ENCODE data around the gene DCP2. TPM values are rescaled to one million over a fixed set of nuclear protein-coding genes. Genes with fewer than 3 reads are reported as not detected.

The DCP2 gene
- total RNA-seq, 2 donors from 2014 or later = 12.9 to 38.4 TPM

DNA sequence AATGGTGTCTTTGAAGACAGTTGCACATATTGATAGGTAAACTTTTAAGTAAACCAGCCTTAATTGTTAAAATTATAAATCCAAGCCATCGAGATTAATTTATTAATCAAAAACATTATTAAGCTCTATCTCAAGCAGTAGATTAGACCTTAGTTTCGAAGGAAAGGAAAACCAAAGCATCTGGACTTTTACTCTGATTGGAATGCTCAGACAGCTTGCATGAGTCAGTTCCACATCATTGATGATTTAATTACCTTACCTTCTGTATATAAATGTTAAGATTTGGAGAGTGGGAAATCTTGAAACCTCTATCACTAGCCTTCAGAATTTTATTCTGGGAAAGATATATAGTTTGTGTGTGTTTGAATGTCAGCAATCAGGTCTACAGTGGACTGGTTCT lies 23.9 kb downstream of the DCP2 start:
- Histone ChIP-seq H3K36me3 (peaks cover 10% of the 10 kb centered on the region), H3K27ac (no peak overlapping the region), H3K27me3 (replicated peaks; ENCODE audit: insufficient read depth) (no peaks in the 10 kb centered on the region), H3K9me3 (no peaks in the 10 kb centered on the region), H3K4me1 (ENCODE audit: control insufficient read depth in 1 of 2, low read depth in 2 of 2) (no peaks in the 10 kb centered on the region), H3K4me3 (no peak overlapping the region)
- no peak for ATAC-seq (ENCODE audit: insufficient number of reproducible peaks, low FRiP score, low read depth)
- DNase-seq (ENCODE audit: low spot score) = no peak
- TF ChIP-seq, protein P1, sequence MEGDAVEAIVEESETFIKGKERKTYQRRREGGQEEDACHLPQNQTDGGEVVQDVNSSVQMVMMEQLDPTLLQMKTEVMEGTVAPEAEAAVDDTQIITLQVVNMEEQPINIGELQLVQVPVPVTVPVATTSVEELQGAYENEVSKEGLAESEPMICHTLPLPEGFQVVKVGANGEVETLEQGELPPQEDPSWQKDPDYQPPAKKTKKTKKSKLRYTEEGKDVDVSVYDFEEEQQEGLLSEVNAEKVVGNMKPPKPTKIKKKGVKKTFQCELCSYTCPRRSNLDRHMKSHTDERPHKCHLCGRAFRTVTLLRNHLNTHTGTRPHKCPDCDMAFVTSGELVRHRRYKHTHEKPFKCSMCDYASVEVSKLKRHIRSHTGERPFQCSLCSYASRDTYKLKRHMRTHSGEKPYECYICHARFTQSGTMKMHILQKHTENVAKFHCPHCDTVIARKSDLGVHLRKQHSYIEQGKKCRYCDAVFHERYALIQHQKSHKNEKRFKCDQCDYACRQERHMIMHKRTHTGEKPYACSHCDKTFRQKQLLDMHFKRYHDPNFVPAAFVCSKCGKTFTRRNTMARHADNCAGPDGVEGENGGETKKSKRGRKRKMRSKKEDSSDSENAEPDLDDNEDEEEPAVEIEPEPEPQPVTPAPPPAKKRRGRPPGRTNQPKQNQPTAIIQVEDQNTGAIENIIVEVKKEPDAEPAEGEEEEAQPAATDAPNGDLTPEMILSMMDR (IDR thresholded peaks at IDR 0.05) = no peak

DNA sequence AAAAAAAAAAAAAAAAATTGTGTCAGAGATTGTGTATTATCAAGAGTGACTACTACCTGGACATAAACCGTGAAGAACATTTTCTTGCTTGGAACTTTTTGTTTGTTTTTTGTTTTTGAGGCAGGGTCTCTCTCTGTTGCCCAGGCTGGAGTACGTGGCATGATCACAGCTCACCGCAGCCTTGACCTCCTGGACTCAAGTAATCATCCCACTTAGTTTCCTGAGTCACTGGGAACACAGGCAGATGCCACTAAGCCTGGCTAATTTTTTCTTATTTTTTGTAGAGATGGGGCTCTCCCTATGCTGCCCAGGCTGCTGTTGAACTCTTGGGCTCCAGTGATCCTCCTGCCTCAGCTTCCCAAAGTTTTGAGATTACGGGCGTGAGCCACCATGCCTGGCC lies 25.8 kb downstream of the DCP2 start:
- ATAC-seq (ENCODE audit: insufficient number of reproducible peaks, low FRiP score, low read depth) (no peak), DNase-seq (ENCODE audit: low spot score) (no peak)
- no peak overlapping the region for H3K4me3 ChIP-seq
- H3K27me3 ChIP-seq (replicated peaks; ENCODE audit: insufficient read depth) = no peaks in the 10 kb centered on the region
- TF ChIP-seq, protein P1 (IDR thresholded peaks at IDR 0.05) = no peak
- no peaks in the 10 kb centered on the region for H3K9me3 ChIP-seq
- H3K36me3 ChIP-seq = peaks cover 10% of the 10 kb centered on the region
- H3K4me1 ChIP-seq (ENCODE audit: control insufficient read depth in 1 of 2, low read depth in 2 of 2) = no peaks in the 10 kb centered on the region
- H3K27ac ChIP-seq = no peak overlapping the region

DNA sequence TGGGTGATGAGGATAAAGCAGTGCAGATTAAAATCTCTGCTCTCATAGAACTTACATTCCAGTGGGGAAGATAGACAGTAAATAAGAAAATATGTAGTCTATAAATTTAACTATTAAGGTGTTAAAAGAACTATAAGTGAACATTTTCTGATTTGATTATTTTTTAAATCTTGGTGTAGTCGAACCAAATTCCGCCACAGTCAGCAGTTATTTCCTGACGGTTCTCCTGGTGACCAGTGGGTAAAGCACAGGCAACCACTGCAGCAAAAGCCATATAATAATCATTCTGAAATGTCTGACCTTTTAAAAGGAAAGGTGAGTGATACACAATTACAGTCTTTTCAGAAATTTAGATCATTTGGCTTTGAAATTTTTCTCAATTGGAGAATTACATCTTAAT lies 27.2 kb downstream of the DCP2 start:
- Histone ChIP-seq H3K27me3 (replicated peaks; ENCODE audit: insufficient read depth) (no peaks in the 10 kb centered on the region), H3K9me3 (no peaks in the 10 kb centered on the region), H3K4me1 (ENCODE audit: control insufficient read depth in 1 of 2, low read depth in 2 of 2) (no peaks in the 10 kb centered on the region), H3K36me3 (peaks cover 10% of the 10 kb centered on the region), H3K27ac (no peak overlapping the region), H3K4me3 (no peak overlapping the region)
- ATAC-seq (ENCODE audit: insufficient number of reproducible peaks, low FRiP score, low read depth) (no peak), DNase-seq (ENCODE audit: low spot score) (no peak)
- TF ChIP-seq, protein P1 (IDR thresholded peaks at IDR 0.05) = no peak

DNA sequence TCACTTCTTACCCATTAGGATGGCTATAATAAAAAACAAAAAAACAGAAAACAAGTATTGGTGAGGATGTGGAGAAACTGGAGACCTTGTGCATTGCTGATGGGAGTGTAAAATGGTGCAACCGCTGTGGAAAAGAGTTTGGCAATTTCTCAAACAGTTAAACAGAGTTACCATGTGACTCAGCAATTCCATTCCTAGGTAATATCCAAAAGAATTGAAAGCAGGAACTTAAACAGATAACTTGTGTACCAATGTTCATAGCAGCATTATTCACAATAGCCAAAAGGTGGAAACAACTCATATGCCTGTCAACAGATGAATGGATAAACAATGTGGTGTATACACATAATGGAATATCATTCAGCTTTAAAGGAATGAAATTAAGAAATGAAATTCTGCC lies 28.9 kb downstream of the DCP2 start:
- no peaks in the 10 kb centered on the region for H3K4me1 ChIP-seq (ENCODE audit: control insufficient read depth in 1 of 2, low read depth in 2 of 2)
- peaks cover 10% of the 10 kb centered on the region for H3K36me3 ChIP-seq
- H3K27ac ChIP-seq = no peak overlapping the region
- H3K27me3 ChIP-seq (replicated peaks; ENCODE audit: insufficient read depth) = no peaks in the 10 kb centered on the region
- no peak for DNase-seq (ENCODE audit: low spot score)
- ATAC-seq (ENCODE audit: insufficient number of reproducible peaks, low FRiP score, low read depth) = no peak
- TF ChIP-seq, protein P1 (IDR thresholded peaks at IDR 0.05) = no peak
- no peak overlapping the region for H3K4me3 ChIP-seq
- H3K9me3 ChIP-seq = no peaks in the 10 kb centered on the region

DNA sequence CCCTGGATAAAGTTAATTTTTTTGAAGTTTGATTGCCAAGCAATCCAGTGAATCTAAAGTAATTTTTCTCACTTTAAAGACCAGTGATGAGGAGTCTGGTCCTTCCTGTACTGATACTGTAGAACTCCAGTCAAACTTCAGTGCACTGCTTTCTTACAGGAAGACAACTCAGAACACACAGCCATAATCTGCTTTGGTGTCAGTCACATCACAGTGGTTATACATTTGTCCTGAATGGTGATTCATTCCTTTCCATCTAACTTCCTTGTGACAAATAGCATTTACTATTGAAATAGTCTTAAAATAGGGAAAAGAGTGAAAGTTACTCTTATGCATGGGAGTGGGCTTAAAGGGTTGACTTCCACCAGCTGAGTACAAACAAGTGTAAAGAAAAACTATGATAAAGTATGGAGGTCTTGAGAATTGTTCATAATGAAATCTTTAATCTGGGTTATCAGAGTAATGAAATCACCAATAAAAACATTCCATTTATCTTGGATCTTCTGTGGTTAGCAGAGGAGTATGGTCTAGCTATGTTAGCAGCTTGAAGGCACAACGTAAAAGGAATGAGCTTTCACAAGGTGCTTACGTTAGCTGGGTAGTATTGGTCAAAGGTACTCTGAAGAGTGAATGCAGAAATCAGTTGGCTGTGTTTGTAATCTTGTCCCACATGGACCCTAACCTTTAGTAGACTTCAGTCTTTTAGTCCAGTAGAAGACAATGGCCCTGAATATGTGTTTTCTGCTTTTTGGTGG lies 41.5 kb downstream of the DCP2 start:
- TF ChIP-seq, protein P1 (IDR thresholded peaks at IDR 0.05) = no peak
- no peaks in the 10 kb centered on the region for H3K27me3 ChIP-seq (replicated peaks; ENCODE audit: insufficient read depth)
- ATAC-seq (ENCODE audit: insufficient number of reproducible peaks, low FRiP score, low read depth) (no peak), DNase-seq (ENCODE audit: low spot score) (no peak)
- H3K27ac ChIP-seq = no peak overlapping the region
- H3K4me1 ChIP-seq (ENCODE audit: control insufficient read depth in 1 of 2, low read depth in 2 of 2) = no peaks in the 10 kb centered on the region
- no peaks in the 10 kb centered on the region for H3K9me3 ChIP-seq
- H3K4me3 ChIP-seq = no peak overlapping the region
- peaks cover 3% of the 10 kb centered on the region for H3K36me3 ChIP-seq
